Measurements from ENCODE around the gene ANKRD65.

GRCh38 chr1:1449099-1449739 lies 28.1 kb upstream of the ANKRD65 start, which contains the start of gene ATAD3C:
- TF ChIP-seq CTCF (IDR thresholded peaks at IDR 0.05) (no peak), POLR2A (IDR thresholded peaks at IDR 0.05) (no peak)
